ENCODE data around the gene PFN2.

PFN2 gene

GRCh38 chr3:149969110-149969939 lies 1.4 kb downstream of the PFN2 start:
- Histone ChIP-seq H3K9me3 (ENCODE audit: control insufficient read depth in 1 of 2, low read length in 2 of 2) (no peaks in the 10 kb centered on the region), H3K9ac (ENCODE audit: low read depth in 1 of 2, low read length in 2 of 2) (peak overlapping the region; percentile 7 to 9), H3K27ac (ENCODE audit: low read depth, low read length) (no peak overlapping the region), H3K4me3 (ENCODE audit: low read depth in 1 of 2, low read length in 2 of 2) (peak overlapping the region; percentile 71 to 76), H3K4me1 (ENCODE audit: control insufficient read depth in 1 of 2, insufficient read depth in 2 of 2, low read length in 2 of 2) (peaks cover 4 to 7% of the 10 kb centered on the region in 2 donors), H3K36me3 (ENCODE audit: control insufficient read depth in 1 of 2, insufficient read depth in 2 of 2, low read length in 2 of 2) (peaks cover 0 to 4% of the 10 kb centered on the region in 2 donors), H3K27me3 (ENCODE audit: control insufficient read depth in 1 of 2, insufficient read depth in 2 of 2, low read length in 2 of 2) (peaks cover 6 to 12% of the 10 kb centered on the region in 2 donors)

- H3K27me3 ChIP-seq (ENCODE audit: control insufficient read depth in 1 of 2, insufficient read depth in 2 of 2, low read length in 2 of 2): peaks cover 6 to 12% of the 10 kb centered on the region in 2 donors
- no peak overlapping the region for H3K4me3 ChIP-seq (ENCODE audit: low read depth in 1 of 2, low read length in 2 of 2)
- peaks cover 0 to 4% of the 10 kb centered on the region in 2 donors for H3K36me3 ChIP-seq (ENCODE audit: control insufficient read depth in 1 of 2, insufficient read depth in 2 of 2, low read length in 2 of 2)
- H3K27ac ChIP-seq (ENCODE audit: low read depth, low read length): no peak overlapping the region
- H3K9me3 ChIP-seq (ENCODE audit: control insufficient read depth in 1 of 2, low read length in 2 of 2): no peaks in the 10 kb centered on the region
- no peak overlapping the region for H3K9ac ChIP-seq (ENCODE audit: low read depth in 1 of 2, low read length in 2 of 2)
- peaks cover 4 to 7% of the 10 kb centered on the region in 2 donors for H3K4me1 ChIP-seq (ENCODE audit: control insufficient read depth in 1 of 2, insufficient read depth in 2 of 2, low read length in 2 of 2)
Observed at GRCh38 chr3:149968216-149968615, 2.5 kb downstream of the PFN2 start.

GRCh38 chr3:149967086-149967685 lies 3.5 kb downstream of the PFN2 start:
- H3K9ac ChIP-seq (ENCODE audit: low read depth in 1 of 2, low read length in 2 of 2): no peak overlapping the region
- H3K4me1 ChIP-seq (ENCODE audit: control insufficient read depth in 1 of 2, insufficient read depth in 2 of 2, low read length in 2 of 2): peaks cover 4 to 7% of the 10 kb centered on the region in 2 donors
- no peak overlapping the region for H3K27ac ChIP-seq (ENCODE audit: low read depth, low read length)

GRCh38 chr3:149965278-149965677 lies 5.4 kb downstream of the PFN2 start:
- Histone ChIP-seq H3K9ac (ENCODE audit: low read depth in 1 of 2, low read length in 2 of 2) (no peak overlapping the region), H3K4me3 (ENCODE audit: low read depth in 1 of 2, low read length in 2 of 2) (no peak overlapping the region), H3K27ac (ENCODE audit: low read depth, low read length) (no peak overlapping the region), H3K4me1 (ENCODE audit: control insufficient read depth in 1 of 2, insufficient read depth in 2 of 2, low read length in 2 of 2) (no peaks in the 10 kb centered on the region), H3K27me3 (ENCODE audit: control insufficient read depth in 1 of 2, insufficient read depth in 2 of 2, low read length in 2 of 2) (no peaks in the 10 kb centered on the region), H3K9me3 (ENCODE audit: control insufficient read depth in 1 of 2, low read length in 2 of 2) (no peaks in the 10 kb centered on the region), H3K36me3 (ENCODE audit: control insufficient read depth in 1 of 2, insufficient read depth in 2 of 2, low read length in 2 of 2) (peaks cover 0 to 4% of the 10 kb centered on the region in 2 donors)

More at GRCh38 chr3:149967086-149967685, 3.5 kb downstream of the PFN2 start:
- H3K27me3 ChIP-seq (ENCODE audit: control insufficient read depth in 1 of 2, insufficient read depth in 2 of 2, low read length in 2 of 2): peaks cover 5 to 9% of the 10 kb centered on the region in 2 donors
- H3K36me3 ChIP-seq (ENCODE audit: control insufficient read depth in 1 of 2, insufficient read depth in 2 of 2, low read length in 2 of 2): peaks cover 0 to 4% of the 10 kb centered on the region in 2 donors
- no peaks in the 10 kb centered on the region for H3K9me3 ChIP-seq (ENCODE audit: control insufficient read depth in 1 of 2, low read length in 2 of 2)
- no peak overlapping the region for H3K4me3 ChIP-seq (ENCODE audit: low read depth in 1 of 2, low read length in 2 of 2)

- Histone ChIP-seq H3K9ac (ENCODE audit: low read depth in 1 of 2, low read length in 2 of 2) (no peak overlapping the region), H3K27ac (ENCODE audit: low read depth, low read length) (no peak overlapping the region), H3K4me3 (ENCODE audit: low read depth in 1 of 2, low read length in 2 of 2) (no peak overlapping the region), H3K27me3 (ENCODE audit: control insufficient read depth in 1 of 2, insufficient read depth in 2 of 2, low read length in 2 of 2) (no peaks in the 10 kb centered on the region), H3K9me3 (ENCODE audit: control insufficient read depth in 1 of 2, low read length in 2 of 2) (no peaks in the 10 kb centered on the region), H3K36me3 (ENCODE audit: control insufficient read depth in 1 of 2, insufficient read depth in 2 of 2, low read length in 2 of 2) (peaks cover 0 to 4% of the 10 kb centered on the region in 2 donors), H3K4me1 (ENCODE audit: control insufficient read depth in 1 of 2, insufficient read depth in 2 of 2, low read length in 2 of 2) (no peaks in the 10 kb centered on the region)
Observed at GRCh38 chr3:149964291-149964690, 6.4 kb downstream of the PFN2 start.

GRCh38 chr3:149963485-149963884 lies 7.2 kb downstream of the PFN2 start:
- Histone ChIP-seq H3K27ac (ENCODE audit: low read depth, low read length) (no peak overlapping the region), H3K27me3 (ENCODE audit: control insufficient read depth in 1 of 2, insufficient read depth in 2 of 2, low read length in 2 of 2) (no peaks in the 10 kb centered on the region), H3K4me1 (ENCODE audit: control insufficient read depth in 1 of 2, insufficient read depth in 2 of 2, low read length in 2 of 2) (no peaks in the 10 kb centered on the region), H3K36me3 (ENCODE audit: control insufficient read depth in 1 of 2, insufficient read depth in 2 of 2, low read length in 2 of 2) (peaks cover 0 to 4% of the 10 kb centered on the region in 2 donors), H3K9ac (ENCODE audit: low read depth in 1 of 2, low read length in 2 of 2) (no peak overlapping the region), H3K4me3 (ENCODE audit: low read depth in 1 of 2, low read length in 2 of 2) (no peak overlapping the region), H3K9me3 (ENCODE audit: control insufficient read depth in 1 of 2, low read length in 2 of 2) (no peaks in the 10 kb centered on the region)

GRCh38 chr3:149959443-149959842 lies 11.3 kb downstream of the PFN2 start:
- H3K4me3 ChIP-seq (ENCODE audit: low read depth in 1 of 2, low read length in 2 of 2): no peak overlapping the region
- no peaks in the 10 kb centered on the region for H3K27me3 ChIP-seq (ENCODE audit: control insufficient read depth in 1 of 2, insufficient read depth in 2 of 2, low read length in 2 of 2)
- peaks cover 0 to 9% of the 10 kb centered on the region in 2 donors for H3K4me1 ChIP-seq (ENCODE audit: control insufficient read depth in 1 of 2, insufficient read depth in 2 of 2, low read length in 2 of 2)
- no peaks in the 10 kb centered on the region for H3K36me3 ChIP-seq (ENCODE audit: control insufficient read depth in 1 of 2, insufficient read depth in 2 of 2, low read length in 2 of 2)
- no peak overlapping the region for H3K9ac ChIP-seq (ENCODE audit: low read depth in 1 of 2, low read length in 2 of 2)
- no peak overlapping the region for H3K27ac ChIP-seq (ENCODE audit: low read depth, low read length)
- no peaks in the 10 kb centered on the region for H3K9me3 ChIP-seq (ENCODE audit: control insufficient read depth in 1 of 2, low read length in 2 of 2)

- Histone ChIP-seq H3K36me3 (ENCODE audit: control insufficient read depth in 1 of 2, insufficient read depth in 2 of 2, low read length in 2 of 2) (no peaks in the 10 kb centered on the region), H3K9me3 (ENCODE audit: control insufficient read depth in 1 of 2, low read length in 2 of 2) (no peaks in the 10 kb centered on the region), H3K9ac (ENCODE audit: low read depth in 1 of 2, low read length in 2 of 2) (no peak overlapping the region), H3K27ac (ENCODE audit: low read depth, low read length) (no peak overlapping the region), H3K4me3 (ENCODE audit: low read depth in 1 of 2, low read length in 2 of 2) (no peak overlapping the region), H3K27me3 (ENCODE audit: control insufficient read depth in 1 of 2, insufficient read depth in 2 of 2, low read length in 2 of 2) (no peaks in the 10 kb centered on the region), H3K4me1 (ENCODE audit: control insufficient read depth in 1 of 2, insufficient read depth in 2 of 2, low read length in 2 of 2) (peaks cover 0 to 9% of the 10 kb centered on the region in 2 donors)
Observed at GRCh38 chr3:149958171-149958796, 12.4 kb downstream of the PFN2 start.

GRCh38 chr3:149957361-149958125 lies 13.2 kb downstream of the PFN2 start:
- peaks cover 0 to 9% of the 10 kb centered on the region in 2 donors for H3K4me1 ChIP-seq (ENCODE audit: control insufficient read depth in 1 of 2, insufficient read depth in 2 of 2, low read length in 2 of 2)
- no peaks in the 10 kb centered on the region for H3K36me3 ChIP-seq (ENCODE audit: control insufficient read depth in 1 of 2, insufficient read depth in 2 of 2, low read length in 2 of 2)
- no peaks in the 10 kb centered on the region for H3K9me3 ChIP-seq (ENCODE audit: control insufficient read depth in 1 of 2, low read length in 2 of 2)
- no peaks in the 10 kb centered on the region for H3K27me3 ChIP-seq (ENCODE audit: control insufficient read depth in 1 of 2, insufficient read depth in 2 of 2, low read length in 2 of 2)
- H3K9ac ChIP-seq (ENCODE audit: low read depth in 1 of 2, low read length in 2 of 2): no peak overlapping the region
- no peak overlapping the region for H3K4me3 ChIP-seq (ENCODE audit: low read depth in 1 of 2, low read length in 2 of 2)
- H3K27ac ChIP-seq (ENCODE audit: low read depth, low read length): no peak overlapping the region

Data from duodenal mucosa (tissue), 2 donors.